ENCODE measurements around the gene ZRANB1. TPM values are rescaled to one million over a fixed set of nuclear protein-coding genes. Genes with fewer than 3 reads are reported as not detected.
"Not testable (repeated sequence)": the region's sequence is repeated elsewhere in the genome, so short reads cannot be mapped to it uniquely, and the experiment has no call there.

Gene ZRANB1
- total RNA-seq, 1 donor from 2014 or later, result 31.7 TPM

DNA sequence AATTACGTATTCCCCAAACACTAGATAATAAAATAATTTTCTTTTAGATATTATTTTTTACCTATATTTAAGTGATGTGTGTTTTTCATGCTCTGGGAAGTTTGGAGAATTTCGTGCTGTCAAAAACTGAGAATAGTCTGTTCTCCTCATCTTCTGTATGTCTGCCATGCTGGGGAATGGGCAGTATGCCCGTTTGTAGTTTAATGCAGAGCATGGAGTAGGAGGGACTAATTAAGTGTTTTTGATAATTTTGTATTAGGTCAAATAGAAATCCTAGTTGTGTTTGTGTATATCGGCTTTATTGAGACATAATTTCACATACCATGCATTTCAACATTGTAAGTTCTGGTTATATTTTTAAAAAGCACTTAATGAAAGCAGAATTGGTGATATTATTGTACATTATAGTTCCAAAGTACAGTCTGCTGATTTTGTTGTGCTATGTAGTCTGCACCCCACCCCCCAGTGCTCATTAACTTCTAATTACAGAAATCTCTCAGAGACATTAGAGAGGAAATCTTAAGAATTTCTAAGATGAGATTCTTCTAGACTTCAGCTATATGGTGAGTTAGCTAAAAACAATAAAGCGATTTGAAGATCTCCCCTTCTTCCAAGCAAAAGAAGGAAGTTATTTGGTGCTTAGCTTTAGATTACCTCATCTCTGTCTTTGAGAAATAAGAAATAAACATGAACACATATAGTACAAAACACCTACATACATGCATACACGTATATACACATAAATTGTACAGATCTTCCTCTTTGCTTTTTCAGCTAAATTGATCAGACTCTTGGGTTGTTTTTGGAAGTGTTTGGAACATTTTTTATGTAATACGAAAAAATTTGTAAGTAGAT, 22.2 kb downstream of the ZRANB1 start:
- DNase-seq (ENCODE audit: low read depth), result no peak

DNA sequence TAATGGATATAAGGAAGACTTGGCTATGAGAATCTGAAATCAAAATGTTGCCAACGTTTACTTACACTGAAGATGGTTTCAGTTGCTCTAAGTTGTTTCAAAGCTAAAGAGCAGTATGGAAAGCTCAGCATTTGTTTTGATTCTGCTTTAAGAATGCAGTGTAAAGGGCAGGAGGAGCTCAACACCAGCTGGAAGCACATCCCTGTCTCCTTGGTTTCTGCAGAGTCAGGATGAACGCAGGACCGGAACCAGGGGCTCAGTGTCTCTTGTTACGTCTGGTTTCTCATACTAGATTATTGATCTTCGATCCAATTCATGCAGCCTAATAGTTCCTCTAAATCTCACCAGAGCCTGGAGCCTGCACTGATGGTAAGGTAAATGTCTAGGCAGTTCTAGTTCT, 24.1 kb downstream of the ZRANB1 start:
- no peak for DNase-seq (ENCODE audit: low read depth)

DNA sequence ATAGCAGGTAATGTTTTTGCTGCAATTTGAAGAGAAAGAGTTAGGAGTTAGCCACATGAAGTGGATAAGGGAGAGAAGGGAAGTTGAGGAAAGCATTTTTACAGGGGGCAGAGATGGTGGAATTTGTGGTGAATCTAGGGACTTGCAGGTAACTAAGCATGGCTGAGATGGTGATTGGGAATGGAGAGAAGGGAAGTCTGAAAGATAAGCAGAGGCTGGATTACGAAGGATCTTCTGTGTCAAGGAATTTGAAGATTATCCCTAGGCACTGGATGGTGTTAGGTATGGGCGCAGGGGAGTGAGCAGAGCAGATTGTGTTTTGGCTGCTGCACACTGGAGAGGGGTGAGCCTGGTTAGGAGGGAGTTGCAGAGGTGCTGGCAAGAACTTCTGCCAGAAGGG, 25.3 kb downstream of the ZRANB1 start:
- no peak for DNase-seq (ENCODE audit: low read depth)

DNA sequence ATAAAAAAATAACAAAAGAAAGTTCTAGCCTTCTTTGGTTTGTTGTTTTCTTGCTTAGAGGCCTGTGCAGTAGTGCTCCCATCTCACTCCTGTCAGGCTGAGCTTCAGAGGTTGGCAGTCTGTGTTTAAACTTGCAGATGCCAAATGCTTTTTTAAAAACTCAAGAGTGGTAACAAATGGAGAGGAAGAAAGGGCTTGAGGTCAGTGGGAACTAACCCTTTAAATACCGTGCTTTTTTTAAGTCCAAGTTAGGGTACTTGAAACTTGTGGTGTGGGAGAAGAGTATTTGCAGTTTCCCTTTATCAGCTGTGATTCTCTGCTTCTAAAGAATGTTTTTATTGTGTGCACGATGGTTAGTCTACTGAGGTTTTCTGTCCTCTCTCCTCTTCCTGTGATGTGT, 29.4 kb downstream of the ZRANB1 start:
- DNase-seq (ENCODE audit: low read depth), result peak; percentile 51

DNA sequence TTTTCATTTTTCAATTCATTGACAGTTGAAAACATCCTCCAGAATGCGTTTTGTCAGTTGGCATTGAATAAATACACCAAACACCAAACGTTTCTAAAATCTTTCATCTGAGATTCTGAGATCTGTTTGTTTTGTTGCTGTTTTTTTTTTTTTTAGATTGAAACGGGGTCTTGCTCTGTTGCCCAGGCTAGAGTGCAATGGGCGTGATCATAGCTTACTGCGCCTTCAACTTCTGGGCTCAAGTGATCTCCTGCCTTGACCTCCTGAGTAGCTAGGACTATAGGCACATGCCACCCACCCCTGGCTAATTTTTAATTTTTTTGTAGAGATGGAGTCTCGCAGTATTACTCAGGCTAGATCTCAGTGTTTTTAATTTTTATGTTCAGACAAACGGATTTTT, 30.7 kb downstream of the ZRANB1 start:
- no peak for DNase-seq (ENCODE audit: low read depth)

DNA sequence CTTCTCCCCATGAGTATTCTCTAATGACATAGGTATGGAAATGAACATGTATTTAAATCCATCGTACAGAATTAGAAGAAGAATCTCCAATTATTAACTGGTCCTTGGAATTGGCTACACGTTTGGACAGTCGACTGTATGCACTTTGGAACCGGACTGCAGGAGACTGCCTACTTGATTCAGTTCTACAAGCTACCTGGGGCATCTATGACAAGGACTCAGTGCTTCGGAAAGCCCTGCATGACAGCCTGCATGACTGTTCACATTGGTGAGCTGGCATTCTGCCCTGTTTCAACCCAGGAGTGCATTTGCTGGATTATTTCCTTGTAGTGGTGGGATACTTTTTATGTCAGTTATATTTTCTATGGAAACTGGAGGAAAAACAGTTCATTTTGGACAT, 32.2 kb downstream of the ZRANB1 start:
- no peak for DNase-seq (ENCODE audit: low read depth)

DNA sequence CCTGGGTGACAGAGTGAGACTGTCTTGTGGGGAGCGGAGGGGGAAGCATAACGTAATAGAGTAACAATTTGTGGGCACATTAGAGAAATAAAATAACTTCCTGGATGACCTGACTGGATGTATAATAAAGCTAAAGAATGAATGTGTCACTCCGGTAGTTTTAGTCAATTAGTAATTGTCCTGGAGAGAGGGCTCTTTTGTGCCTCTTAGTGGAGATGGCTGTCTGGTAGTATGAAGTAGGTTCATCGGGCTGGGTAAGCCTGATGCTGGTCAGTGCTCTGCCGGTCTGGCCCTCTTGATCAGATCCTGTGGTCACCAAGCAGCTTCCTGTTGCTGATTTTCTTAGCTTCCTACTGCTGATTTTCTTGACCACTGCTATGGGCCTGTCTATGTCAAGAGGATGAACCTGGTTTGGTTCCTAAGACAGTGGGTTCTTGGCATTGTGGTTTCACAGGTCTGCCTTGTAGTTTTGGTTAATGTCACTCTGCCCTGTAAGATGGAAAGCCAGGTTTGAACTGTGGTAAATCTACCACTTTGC, 34.1 kb downstream of the ZRANB1 start:
- no peak for DNase-seq (ENCODE audit: low read depth)

DNA sequence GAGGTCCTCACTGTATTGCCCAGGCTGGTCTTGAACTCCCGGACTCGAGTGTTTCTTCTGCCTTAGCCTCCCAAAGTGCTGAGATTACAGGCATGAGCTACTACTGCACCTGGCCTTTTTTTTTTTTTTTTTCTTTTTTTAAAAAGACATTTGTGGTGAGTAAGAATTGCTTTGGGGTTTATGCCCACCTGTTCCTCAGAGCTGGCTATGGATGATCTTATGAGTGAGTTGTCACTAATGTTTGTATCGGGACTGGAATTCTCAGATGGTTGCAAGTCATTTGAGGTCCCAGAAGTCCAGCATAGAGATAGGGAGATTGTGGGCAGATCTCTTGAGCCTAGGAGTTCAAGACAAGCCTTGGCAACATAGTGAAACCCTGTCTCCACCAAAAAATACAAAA, 35.2 kb downstream of the ZRANB1 start:
- peak; percentile 83 for DNase-seq (ENCODE audit: low read depth)

DNA sequence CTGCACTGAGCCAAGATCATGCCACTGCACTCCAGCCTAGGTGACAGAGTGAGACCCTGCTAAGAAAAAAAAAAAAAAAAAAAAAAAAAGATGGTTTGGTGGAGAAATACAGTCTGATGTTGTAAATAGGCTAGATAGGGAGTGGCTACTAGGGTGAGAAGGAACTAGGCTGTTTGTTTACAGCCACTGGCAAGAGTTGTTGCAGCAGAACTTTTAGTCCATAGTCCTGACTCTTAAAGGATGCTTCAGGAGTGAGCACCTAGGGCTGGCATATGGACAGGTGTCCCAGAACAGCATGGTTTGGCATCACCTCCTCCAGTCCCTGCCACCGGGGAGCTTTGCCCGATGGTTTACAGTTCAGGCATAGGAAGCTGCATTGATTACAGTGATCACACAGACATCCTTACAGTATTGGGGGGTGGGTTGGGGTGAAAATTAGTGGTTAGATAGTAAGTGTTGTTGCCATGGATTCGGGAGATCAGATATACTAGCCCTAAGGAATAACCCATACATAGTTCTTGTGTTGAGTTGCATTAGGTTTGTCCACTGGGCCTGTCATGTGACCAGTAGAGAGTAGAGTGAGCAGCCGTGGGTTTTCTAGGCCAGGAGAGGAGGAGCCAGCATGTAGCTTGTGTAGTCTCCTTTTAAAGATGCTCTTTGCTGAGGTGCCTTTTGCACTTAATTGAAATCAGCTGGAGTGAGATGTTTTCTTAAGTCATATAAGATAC, 35.9 kb downstream of the ZRANB1 start:
- DNase-seq (ENCODE audit: low read depth), result no peak

DNA sequence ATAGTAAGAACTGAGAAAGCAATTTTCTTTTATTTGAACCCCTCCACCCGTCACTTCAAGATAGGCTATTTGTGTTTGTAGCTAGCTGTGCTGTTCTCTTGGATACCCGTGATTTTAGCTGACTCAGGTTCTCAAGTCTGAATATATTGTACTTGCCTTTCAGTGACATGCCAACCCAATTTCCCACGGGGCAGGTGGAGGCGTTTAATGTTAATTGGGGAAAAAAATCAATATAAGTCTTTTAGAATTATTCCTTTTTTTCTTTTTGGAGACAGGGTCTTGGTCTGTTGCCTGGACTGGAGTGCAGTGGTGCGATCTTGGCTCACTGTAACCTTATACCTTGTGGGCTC, 36.4 kb downstream of the ZRANB1 start:
- no peak for DNase-seq (ENCODE audit: low read depth)

DNA sequence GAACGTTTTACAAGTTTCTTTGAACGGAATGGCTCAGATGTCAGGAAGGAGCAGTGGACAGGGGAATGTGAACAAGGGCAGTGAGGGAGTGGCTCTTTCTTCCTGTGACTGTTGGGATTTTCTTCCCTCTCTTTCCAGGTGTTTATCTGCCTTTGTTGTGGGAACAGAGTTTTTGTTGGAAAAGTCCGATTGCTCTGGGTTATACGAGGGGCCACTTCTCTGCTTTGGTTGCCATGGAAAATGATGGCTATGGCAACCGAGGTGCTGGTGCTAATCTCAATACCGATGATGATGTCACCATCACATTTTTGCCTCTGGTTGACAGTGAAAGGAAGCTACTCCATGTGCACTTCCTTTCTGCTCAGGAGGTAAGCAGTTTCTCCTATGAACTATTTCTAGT, 41.4 kb downstream of the ZRANB1 start:
- DNase-seq (ENCODE audit: low read depth), result no peak

DNA sequence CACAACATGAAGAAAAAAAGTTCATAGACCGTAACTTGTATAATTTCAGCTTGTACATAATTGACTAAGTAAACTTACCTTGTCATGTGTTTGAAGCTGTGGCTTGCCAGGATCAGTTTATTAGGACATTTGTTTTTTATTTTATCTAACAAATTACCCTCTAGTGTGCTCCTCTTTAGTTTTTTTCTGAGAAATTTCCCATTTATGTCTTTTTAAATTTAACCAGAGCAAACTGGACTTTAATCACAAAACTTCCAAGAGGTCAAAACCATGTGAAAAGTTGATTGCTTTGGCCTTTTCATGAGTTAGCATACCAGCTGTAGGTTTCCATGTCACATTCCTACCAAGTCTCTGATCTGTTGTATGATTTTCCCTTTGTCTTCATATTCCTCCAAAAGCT, 42.5 kb downstream of the ZRANB1 start:
- DNase-seq (ENCODE audit: low read depth), result no peak

DNA sequence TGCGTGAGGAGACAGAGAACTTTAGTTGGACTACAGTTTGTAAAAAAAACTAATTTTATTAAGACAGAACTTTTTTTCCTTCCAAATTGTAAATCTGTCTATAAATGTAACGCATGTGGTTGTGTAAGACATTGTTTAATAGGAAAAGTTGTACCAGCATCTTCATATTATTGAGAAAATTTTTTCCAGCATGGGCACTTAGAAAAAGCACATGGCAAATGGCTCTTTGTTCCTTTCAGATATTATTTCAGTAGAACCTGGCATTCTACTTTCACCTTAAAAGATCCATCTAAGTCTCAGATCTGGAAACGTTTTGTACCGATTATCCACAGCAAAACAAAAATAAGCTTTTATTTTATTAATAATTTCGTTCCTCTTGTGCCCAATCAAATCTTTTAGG, 43.2 kb downstream of the ZRANB1 start:
- DNase-seq (ENCODE audit: low read depth), result no peak

DNA sequence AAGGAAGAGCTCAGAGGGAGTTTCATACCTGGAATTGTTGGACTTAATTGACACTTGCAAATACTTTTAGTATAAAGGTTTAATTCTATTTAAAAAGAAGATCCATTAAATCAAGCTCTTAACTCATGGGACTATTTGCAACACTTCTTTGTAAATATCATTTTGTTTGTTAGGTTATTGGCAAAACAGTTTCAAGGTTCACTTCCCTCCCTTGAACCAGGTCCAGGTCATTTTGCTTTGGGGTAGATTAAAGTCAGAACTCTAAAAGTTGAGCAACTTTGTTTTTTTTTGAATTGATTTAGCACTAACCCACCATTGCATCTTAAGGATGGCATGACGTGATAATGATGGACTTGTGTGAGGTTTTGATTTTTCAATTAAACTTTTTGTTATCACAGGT, 45.9 kb downstream of the ZRANB1 start:
- no peak for DNase-seq (ENCODE audit: low read depth)

DNA sequence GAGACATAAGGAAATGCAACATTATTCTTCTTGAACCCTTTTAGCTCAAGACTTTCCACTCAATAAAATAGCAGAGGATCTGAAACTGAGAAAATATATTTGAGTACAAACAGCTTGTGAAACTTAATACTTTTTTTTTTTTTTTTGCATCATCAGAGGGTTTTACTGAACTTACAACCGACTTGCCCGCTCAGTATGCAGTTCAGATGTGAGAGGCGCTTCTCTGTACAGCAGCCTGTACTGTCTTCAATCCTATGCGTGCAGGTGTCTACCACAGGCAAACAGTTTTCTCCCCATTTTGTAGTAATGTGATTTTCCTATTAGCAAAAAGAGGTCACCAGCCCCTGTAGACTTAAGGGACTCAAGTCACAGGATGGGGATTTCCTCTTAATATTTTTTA, 46.8 kb downstream of the ZRANB1 start:
- not testable (repeated sequence) for DNase-seq (ENCODE audit: low read depth)

DNA sequence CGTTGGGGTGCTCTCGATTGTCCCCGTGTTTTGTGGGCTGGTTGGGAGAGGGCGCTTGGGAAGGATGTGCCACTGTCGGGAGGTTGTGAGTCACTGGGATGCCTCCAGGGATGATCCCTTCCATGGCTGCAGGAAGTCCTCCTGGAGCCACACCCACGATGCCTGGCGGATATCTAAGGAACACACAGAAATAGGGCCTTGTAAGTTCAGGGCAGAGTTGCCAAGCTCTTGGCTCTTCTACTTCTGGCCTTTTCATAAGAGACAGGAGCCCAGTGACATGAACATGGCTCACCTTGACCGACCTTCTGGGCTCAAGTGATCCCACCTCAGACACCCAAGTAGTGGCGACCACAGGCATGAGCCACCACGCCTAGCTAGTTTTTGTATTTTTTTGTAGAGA, 47.6 kb downstream of the ZRANB1 start:
- DNase-seq (ENCODE audit: low read depth), result no peak

DNA sequence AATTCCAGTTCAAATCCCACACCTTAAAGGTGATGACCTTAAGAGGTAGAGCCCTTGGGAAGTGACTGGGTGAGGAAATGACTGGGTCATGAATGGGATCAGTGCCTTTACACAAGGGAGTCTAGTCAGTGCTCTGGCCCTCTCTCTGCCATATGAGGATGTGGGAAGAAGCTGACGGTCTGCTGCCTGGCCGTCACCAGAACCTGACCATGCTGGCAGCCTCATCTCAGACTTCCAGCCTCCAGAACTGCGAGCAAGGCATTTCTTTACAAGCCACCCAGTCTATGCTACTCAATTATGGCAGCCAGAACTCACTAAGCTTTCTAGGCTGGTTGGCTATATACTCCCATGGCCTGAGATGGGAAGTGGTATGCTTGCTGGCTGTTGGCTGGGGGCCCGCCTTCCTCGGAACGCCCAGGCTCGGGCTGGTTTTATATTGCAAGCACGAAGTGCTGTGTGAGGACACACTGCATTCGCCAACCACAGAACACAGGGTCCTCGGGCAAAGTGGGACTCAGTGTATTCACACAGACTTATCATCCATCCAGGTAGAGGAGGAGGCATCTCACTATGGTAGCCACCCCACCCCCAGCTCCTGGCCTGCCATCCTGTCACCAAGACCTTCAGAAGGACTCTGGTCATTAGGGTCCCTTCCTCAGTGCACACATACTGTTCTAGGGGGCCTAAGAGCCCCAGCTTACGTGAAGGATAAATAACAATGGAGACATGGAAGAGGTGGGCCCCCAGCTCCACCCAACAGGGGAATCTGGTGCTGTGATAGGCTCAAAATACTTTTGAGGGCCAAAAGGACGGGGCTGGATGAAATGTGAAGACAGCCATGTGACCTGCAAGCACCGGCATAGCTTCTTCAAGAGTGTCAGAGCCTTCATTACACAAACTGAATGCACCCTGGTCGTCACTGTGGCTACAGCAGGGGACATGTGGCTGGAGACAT, 49.0 kb downstream of the ZRANB1 start:
- no peak for DNase-seq (ENCODE audit: low read depth)

DNA sequence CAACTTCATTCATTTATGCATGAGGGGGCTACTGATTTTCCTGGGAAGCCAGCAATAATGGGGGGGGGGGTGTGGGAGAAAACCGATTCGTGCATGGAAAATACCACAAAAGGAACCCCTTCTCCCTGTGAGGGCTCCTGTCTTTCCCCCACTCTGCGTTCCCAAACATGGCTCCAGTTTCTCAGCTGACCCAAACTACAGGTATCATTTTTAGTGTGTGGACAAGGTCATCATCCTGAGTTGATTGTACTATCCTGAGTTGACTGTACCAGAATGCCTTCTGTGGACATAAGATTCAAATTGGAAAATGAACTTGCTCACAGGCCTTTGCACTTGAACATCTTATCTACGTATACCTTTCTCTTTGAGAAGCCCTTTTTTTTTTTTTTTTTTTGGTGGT, 49.9 kb downstream of the ZRANB1 start:
- DNase-seq (ENCODE audit: low read depth), result no peak

DNA sequence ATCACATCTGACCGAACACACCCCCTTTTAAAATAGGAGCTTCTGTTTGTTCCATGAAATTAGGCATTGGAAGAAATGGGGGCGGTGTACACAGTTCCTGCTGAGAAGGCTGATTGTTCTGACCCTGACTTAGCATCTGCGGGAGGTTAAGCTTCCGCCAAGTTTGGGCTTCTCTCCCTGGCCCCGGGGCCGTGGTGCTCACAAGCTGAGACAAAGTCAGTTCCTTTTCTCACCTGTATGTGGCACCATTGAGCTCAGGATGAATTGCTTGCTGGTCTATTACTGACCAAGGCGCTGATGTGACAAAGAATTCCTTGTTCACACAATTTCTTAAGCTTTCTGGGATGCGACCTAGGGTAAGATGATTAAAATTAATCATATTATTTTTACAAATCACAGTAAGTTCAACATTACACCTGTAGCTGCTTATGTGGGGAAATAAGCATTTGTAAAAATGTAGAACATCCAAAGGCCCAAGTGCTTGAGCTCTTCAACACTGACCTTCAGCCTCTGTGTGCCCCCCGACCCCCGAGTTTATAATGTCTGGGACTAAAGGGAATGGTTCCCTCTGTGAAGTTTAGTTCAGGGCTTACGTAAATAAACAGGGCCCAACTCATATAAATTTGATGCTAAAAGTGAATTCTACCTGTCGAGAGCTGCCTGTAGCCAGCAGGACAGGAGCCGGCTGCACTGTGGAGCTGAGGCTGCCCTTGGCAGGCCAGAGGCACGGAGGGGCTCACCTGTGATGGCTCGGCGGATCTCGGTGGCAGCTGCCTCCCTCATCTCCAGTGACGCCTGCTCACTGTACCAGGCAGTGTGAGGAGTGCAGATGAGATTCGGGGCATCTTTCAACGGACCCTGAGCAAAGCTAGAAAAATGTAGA, 50.8 kb downstream of the ZRANB1 start:
- DNase-seq (ENCODE audit: low read depth), result peak; percentile 67

DNA sequence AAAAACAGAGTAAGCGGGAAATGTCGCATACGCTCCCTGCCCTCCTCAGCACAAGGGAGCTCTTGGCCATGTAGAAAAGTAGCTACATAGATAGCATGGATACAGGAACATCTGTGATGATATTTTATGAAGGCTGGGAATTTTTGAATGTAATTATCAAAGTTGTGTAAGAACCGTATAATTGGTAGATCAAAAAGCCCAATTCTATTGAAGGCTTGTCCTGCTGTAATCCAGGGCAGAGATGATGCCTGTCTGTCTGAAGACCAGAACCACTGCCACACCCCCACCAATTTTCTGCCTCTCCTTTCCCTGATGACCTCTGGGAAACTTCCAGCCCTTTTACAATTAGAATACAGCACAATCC, 51.4 kb downstream of the ZRANB1 start:
- DNase-seq (ENCODE audit: low read depth), result no peak
